BLaER1 (cell line): ENCODE data around the gene ASCC3.
"Not testable (repeated sequence)": the region's sequence is repeated elsewhere in the genome, so short reads cannot be mapped to it uniquely, and the experiment has no call there.

Experiments used
- H3K27ac ChIP-seq: shearing (Covaris generic); formaldehyde crosslinking; 2 replicates; pipeline ENCODE4 v1.8.1; 2022
- H3K27me3 ChIP-seq: shearing (Covaris generic); formaldehyde crosslinking; 2 replicates; pipeline ENCODE4 v1.8.1; 2022
- H3K36me3 ChIP-seq: shearing (Covaris generic); formaldehyde crosslinking; 2 replicates; pipeline ENCODE4 v1.8.1; 2022
- H3K4me1 ChIP-seq: shearing (Covaris generic); formaldehyde crosslinking; 2 replicates; pipeline ENCODE4 v1.8.1; 2022
- H3K4me2 ChIP-seq: shearing (Covaris generic); formaldehyde crosslinking; 2 replicates; pipeline ENCODE4 v1.8.1; 2022
- H3K4me3 ChIP-seq: shearing (Covaris generic); formaldehyde crosslinking; 2 replicates; pipeline ENCODE4 v1.8.1; 2022
- H3K9ac ChIP-seq: shearing (Covaris generic); formaldehyde crosslinking; 2 replicates; pipeline ENCODE4 v1.8.1; 2022
- H3K9me3 ChIP-seq: shearing (Covaris generic); formaldehyde crosslinking; 2 replicates; pipeline ENCODE4 v1.8.1; 2022
- H4K20me1 ChIP-seq: shearing (Covaris generic); formaldehyde crosslinking; 2 replicates; pipeline ENCODE4 v1.8.1; 2022
- Cebpa-rat ChIP-seq: shearing (Covaris generic); IDR thresholded peaks from 2 replicates; pipeline ENCODE4 v1.8.1; 2022

The ASCC3 gene

GRCh38 chr6:100673641-100674040 lies 207.5 kb downstream of the ASCC3 start:
- Histone ChIP-seq H3K4me1 (no peaks in the 10 kb centered on the region), H3K9ac (no peak overlapping the region), H3K27me3 (no peaks in the 10 kb centered on the region), H3K4me3 (no peak overlapping the region), H3K36me3 (peaks cover 18% of the 10 kb centered on the region; the same call in 1 of the 2 replicates), H3K9me3 (peaks cover 9% of the 10 kb centered on the region; the same call in 1 of the 2 replicates), H4K20me1 (no peaks in the 10 kb centered on the region), H3K4me2 (no peak overlapping the region), H3K27ac (no peak overlapping the region)
- no peak for TF ChIP-seq Cebpa-rat

- no peaks in the 10 kb centered on the region for H3K4me1 ChIP-seq
- no peak overlapping the region for H3K9ac ChIP-seq
- peaks cover 18% of the 10 kb centered on the region; the same call in 1 of the 2 replicates for H3K36me3 ChIP-seq
- H3K27ac ChIP-seq, result no peak overlapping the region
- no peaks in the 10 kb centered on the region for H4K20me1 ChIP-seq
- no peak overlapping the region for H3K4me3 ChIP-seq
- no peak overlapping the region for H3K4me2 ChIP-seq
- H3K9me3 ChIP-seq, result peaks cover 9% of the 10 kb centered on the region; the same call in 1 of the 2 replicates
- no peak for TF ChIP-seq Cebpa-rat
- no peaks in the 10 kb centered on the region for H3K27me3 ChIP-seq
Observed at GRCh38 chr6:100671740-100672139, 209.4 kb downstream of the ASCC3 start.

- H3K27me3 ChIP-seq, result no peaks in the 10 kb centered on the region
- H3K9ac ChIP-seq, result no peak overlapping the region
- H3K27ac ChIP-seq, result no peak overlapping the region
- H3K36me3 ChIP-seq, result peaks cover 18% of the 10 kb centered on the region; the same call in 1 of the 2 replicates
- H3K4me1 ChIP-seq, result no peaks in the 10 kb centered on the region
- no peak for TF ChIP-seq Cebpa-rat
- no peaks in the 10 kb centered on the region for H4K20me1 ChIP-seq
- H3K4me3 ChIP-seq, result no peak overlapping the region
- no peak overlapping the region for H3K4me2 ChIP-seq
- peaks cover 9% of the 10 kb centered on the region; the same call in 1 of the 2 replicates for H3K9me3 ChIP-seq
Observed at GRCh38 chr6:100670056-100670455, 211.1 kb downstream of the ASCC3 start.

- Histone ChIP-seq H3K4me2 (no peak overlapping the region), H3K9me3 (peaks cover under 1% of the 10 kb centered on the region; the same call in 1 of the 2 replicates), H3K27ac (no peak overlapping the region), H4K20me1 (0 out of 2 replicates have a peak, but pooled peaks cover 6% of the 10 kb centered on the region), H3K36me3 (peaks cover 5% of the 10 kb centered on the region; the same call in 1 of the 2 replicates), H3K9ac (no peak overlapping the region), H3K4me3 (no peak overlapping the region), H3K27me3 (no peaks in the 10 kb centered on the region), H3K4me1 (no peaks in the 10 kb centered on the region)
- TF ChIP-seq Cebpa-rat, result no peak
Observed at GRCh38 chr6:100665041-100665380, 216.1 kb downstream of the ASCC3 start.

GRCh38 chr6:100664274-100665040 lies 216.7 kb downstream of the ASCC3 start:
- H3K36me3 ChIP-seq, result 0 out of 2 replicates have a peak, but pooled peaks cover 4% of the 10 kb centered on the region
- H3K4me3 ChIP-seq, result no peak overlapping the region
- H3K4me2 ChIP-seq, result no peak overlapping the region
- H3K4me1 ChIP-seq, result no peaks in the 10 kb centered on the region
- no peak for TF ChIP-seq Cebpa-rat
- H4K20me1 ChIP-seq, result 0 out of 2 replicates have a peak, but pooled peaks cover 6% of the 10 kb centered on the region
- H3K27ac ChIP-seq, result no peak overlapping the region
- no peaks in the 10 kb centered on the region for H3K9me3 ChIP-seq
- no peak overlapping the region for H3K9ac ChIP-seq
- H3K27me3 ChIP-seq, result no peaks in the 10 kb centered on the region

GRCh38 chr6:100663219-100663863 lies 217.8 kb downstream of the ASCC3 start:
- TF ChIP-seq Cebpa-rat, result no peak
- no peak overlapping the region for H3K27ac ChIP-seq
- H3K36me3 ChIP-seq, result 0 out of 2 replicates have a peak, but pooled peaks cover 4% of the 10 kb centered on the region
- H3K27me3 ChIP-seq, result no peaks in the 10 kb centered on the region
- no peaks in the 10 kb centered on the region for H3K4me1 ChIP-seq
- 0 out of 2 replicates have a peak, but pooled peaks cover 6% of the 10 kb centered on the region for H4K20me1 ChIP-seq
- no peak overlapping the region for H3K9ac ChIP-seq
- no peak overlapping the region for H3K4me3 ChIP-seq
- no peak overlapping the region for H3K4me2 ChIP-seq
- H3K9me3 ChIP-seq, result no peaks in the 10 kb centered on the region

- 0 out of 2 replicates have a peak, but pooled peaks cover 6% of the 10 kb centered on the region for H4K20me1 ChIP-seq
- no peak overlapping the region for H3K4me3 ChIP-seq
- no peak for TF ChIP-seq Cebpa-rat
- no peaks in the 10 kb centered on the region for H3K9me3 ChIP-seq
- no peak overlapping the region for H3K9ac ChIP-seq
- no peak overlapping the region for H3K27ac ChIP-seq
- H3K36me3 ChIP-seq, result 0 out of 2 replicates have a peak, but pooled peaks cover 4% of the 10 kb centered on the region
- no peaks in the 10 kb centered on the region for H3K27me3 ChIP-seq
- no peaks in the 10 kb centered on the region for H3K4me1 ChIP-seq
- H3K4me2 ChIP-seq, result no peak overlapping the region
Observed at GRCh38 chr6:100662264-100662663, 218.9 kb downstream of the ASCC3 start.

- Histone ChIP-seq H3K4me1 (no peaks in the 10 kb centered on the region), H3K27ac (no peak overlapping the region), H3K9me3 (no peaks in the 10 kb centered on the region), H3K4me3 (no peak overlapping the region), H3K27me3 (no peaks in the 10 kb centered on the region), H3K36me3 (0 out of 2 replicates have a peak, but pooled peaks cover 4% of the 10 kb centered on the region), H3K4me2 (no peak overlapping the region), H4K20me1 (no peaks in the 10 kb centered on the region), H3K9ac (no peak overlapping the region)
- no peak for TF ChIP-seq Cebpa-rat
Observed at GRCh38 chr6:100658486-100658885, 222.6 kb downstream of the ASCC3 start.

- Histone ChIP-seq H3K27ac (no peak overlapping the region), H4K20me1 (no peaks in the 10 kb centered on the region), H3K27me3 (no peaks in the 10 kb centered on the region), H3K9ac (no peak overlapping the region), H3K4me3 (no peak overlapping the region), H3K9me3 (no peaks in the 10 kb centered on the region), H3K4me1 (no peaks in the 10 kb centered on the region), H3K4me2 (no peak overlapping the region), H3K36me3 (no peaks in the 10 kb centered on the region)
- no peak for TF ChIP-seq Cebpa-rat
Observed at GRCh38 chr6:100657678-100658330, 223.3 kb downstream of the ASCC3 start.

GRCh38 chr6:100641147-100641546 lies 240.0 kb downstream of the ASCC3 start:
- not testable (repeated sequence) for H3K4me3 ChIP-seq, H3K9me3 ChIP-seq, H4K20me1 ChIP-seq, H3K9ac ChIP-seq, H3K4me1 ChIP-seq, H3K27ac ChIP-seq, H3K4me2 ChIP-seq, H3K27me3 ChIP-seq
- peaks cover 38% of the 10 kb centered on the region for H3K36me3 ChIP-seq
